Endodermal cell (in vitro differentiated cells): Measurements from ENCODE around the gene OR2L8. TPM values are rescaled to one million over a fixed set of nuclear protein-coding genes. Genes with fewer than 3 reads are reported as not detected.

Experiments
- DNase-seq: peaks from one replicate; pipeline ENCODE4 v3.0.0-alpha.2; 2017
- H3K27ac ChIP-seq: 2 replicates; pipeline ENCODE4 v1.5.1; 2013; ENCODE audit warnings: mild to moderate bottlenecking, low read depth, low read length, moderate library complexity
- H3K27me3 ChIP-seq: 2 replicates; pipeline ENCODE4 v1.6.1; 2013; ENCODE audit warnings: mild to moderate bottlenecking, low read length, moderate library complexity; ENCODE audit not compliant: insufficient read depth, control insufficient read depth, poor library complexity, severe bottlenecking
- H3K36me3 ChIP-seq: 2 replicates; pipeline ENCODE4 v1.7.0; 2013; ENCODE audit warnings: mild to moderate bottlenecking, low read length, moderate library complexity; ENCODE audit not compliant: control insufficient read depth, insufficient read depth
- H3K4me1 ChIP-seq: one replicate; pipeline ENCODE4 v1.7.0; 2013; ENCODE audit warnings: low read length; ENCODE audit not compliant: control insufficient read depth, insufficient read depth
- H3K4me3 ChIP-seq: 2 replicates; pipeline ENCODE4 v1.5.1; 2013; ENCODE audit warnings: mild to moderate bottlenecking, low read length, moderate library complexity
- H3K9ac ChIP-seq: 2 replicates; pipeline ENCODE4 v1.6.1; 2013; ENCODE audit warnings: mild to moderate bottlenecking, low read length, moderate library complexity; ENCODE audit not compliant: poor library complexity, severe bottlenecking; ENCODE audit errors: extremely low read depth
- H3K9me3 ChIP-seq: 2 replicates; pipeline ENCODE4 v1.6.1; 2013; ENCODE audit warnings: mild to moderate bottlenecking, low read length, moderate library complexity; ENCODE audit not compliant: control insufficient read depth
- H3K27ac Mint-ChIP-seq: 2 replicates; pipeline ENCODE4 v1.8.0; 2020; ENCODE audit warnings: mixed read lengths
- H3K27me3 Mint-ChIP-seq: 2 replicates; pipeline ENCODE4 v1.8.0; 2021; ENCODE audit warnings: mild to moderate bottlenecking, mixed read lengths; ENCODE audit not compliant: insufficient read depth
- H3K36me3 Mint-ChIP-seq: 2 replicates; pipeline ENCODE4 v1.8.0; 2020; ENCODE audit warnings: low read depth, mixed read lengths
- H3K4me1 Mint-ChIP-seq: 2 replicates; pipeline ENCODE4 v1.8.0; 2020; ENCODE audit warnings: mixed read lengths
- H3K4me3 Mint-ChIP-seq: 2 replicates; pipeline ENCODE4 v1.8.0; 2020; ENCODE audit warnings: mild to moderate bottlenecking, moderate library complexity, mixed read lengths
- H3K9me3 Mint-ChIP-seq: 2 replicates; pipeline ENCODE4 v1.8.0; 2020; ENCODE audit warnings: mild to moderate bottlenecking, mixed read lengths
- WGBS, 2 experiments: methylation state at CpG; one replicate each; pipeline versions ENCODE4 v1.1.5 to v1.1.7; 2013; ENCODE audit warnings: missing lambda C conversion rate in 2 of 2, mixed read lengths in 1 of 2; ENCODE audit not compliant: insufficient coverage in 1 of 2, insufficient read length in 1 of 2; 5-methylcytosine and 5-hydroxymethylcytosine counted together
- total RNA-seq, 2 donors: library from RNA; stranded (reverse); fragmentation: NEBNext Ultra II Directional in 1 of 2; extraction: Animal tissue kit (Norgen Biotek cat#: 25700) in 1 of 2; gene quantifications; 2 replicates in 1 of 2; 3 replicates in 1 of 2; pipeline ENCODE4 v1.2.1, GENCODE V29; 2021
- TF ChIP-seq, protein P1 (sequence below): fragments of 200-600 bp; sonication (generic); conservative IDR thresholded peaks from 2 replicates; pipeline ENCODE4 v1.5.0; 2021; ENCODE audit warnings: antibody characterized with exemption, mild to moderate bottlenecking

Gene OR2L8
- total RNA-seq, 2 donors from 2014 or later = not detected

DNA sequence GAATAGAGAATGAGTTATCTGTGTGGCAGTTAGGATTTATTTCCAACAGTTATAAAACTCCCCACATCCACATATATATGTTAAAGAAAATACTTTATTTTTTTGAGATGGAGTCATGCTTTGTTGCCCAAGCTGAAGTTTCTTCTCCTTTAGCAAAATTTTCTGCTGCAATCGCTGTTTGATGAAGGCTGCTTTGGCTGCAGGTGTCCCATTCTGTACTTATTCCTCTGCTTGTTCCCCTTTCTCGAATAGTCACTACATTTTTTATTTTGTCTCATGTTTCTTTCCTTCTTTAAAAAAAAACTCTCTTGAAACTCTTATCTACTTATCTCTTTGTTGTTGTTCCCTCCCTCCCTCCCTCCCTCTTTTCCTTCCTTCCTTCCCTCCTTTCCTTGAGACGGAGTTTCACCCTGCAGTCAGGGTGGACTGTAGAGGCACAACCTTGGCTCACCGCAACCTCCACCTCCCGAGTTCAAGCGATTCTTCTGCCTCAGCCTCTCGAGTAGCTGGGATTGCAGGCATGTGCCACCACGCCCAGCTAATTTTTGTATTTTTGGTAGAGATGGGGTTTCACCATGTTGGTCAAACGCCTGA lies 42.7 kb upstream of the OR2L8 start:
- no peak overlapping the region for H3K27ac Mint-ChIP-seq
- H3K9me3 Mint-ChIP-seq = peaks cover 77% of the 10 kb centered on the region
- H3K4me3 Mint-ChIP-seq = no peak overlapping the region
- no peaks in the 10 kb centered on the region for H3K4me1 ChIP-seq
- WGBS, 2 experiments = 61 to 90% methylated on average over 2 to 9 of the region's 9 CpGs
- DNase-seq = no peak
- no peak overlapping the region for H3K4me3 ChIP-seq
- H3K27me3 Mint-ChIP-seq = no peaks in the 10 kb centered on the region
- TF ChIP-seq, protein P1, sequence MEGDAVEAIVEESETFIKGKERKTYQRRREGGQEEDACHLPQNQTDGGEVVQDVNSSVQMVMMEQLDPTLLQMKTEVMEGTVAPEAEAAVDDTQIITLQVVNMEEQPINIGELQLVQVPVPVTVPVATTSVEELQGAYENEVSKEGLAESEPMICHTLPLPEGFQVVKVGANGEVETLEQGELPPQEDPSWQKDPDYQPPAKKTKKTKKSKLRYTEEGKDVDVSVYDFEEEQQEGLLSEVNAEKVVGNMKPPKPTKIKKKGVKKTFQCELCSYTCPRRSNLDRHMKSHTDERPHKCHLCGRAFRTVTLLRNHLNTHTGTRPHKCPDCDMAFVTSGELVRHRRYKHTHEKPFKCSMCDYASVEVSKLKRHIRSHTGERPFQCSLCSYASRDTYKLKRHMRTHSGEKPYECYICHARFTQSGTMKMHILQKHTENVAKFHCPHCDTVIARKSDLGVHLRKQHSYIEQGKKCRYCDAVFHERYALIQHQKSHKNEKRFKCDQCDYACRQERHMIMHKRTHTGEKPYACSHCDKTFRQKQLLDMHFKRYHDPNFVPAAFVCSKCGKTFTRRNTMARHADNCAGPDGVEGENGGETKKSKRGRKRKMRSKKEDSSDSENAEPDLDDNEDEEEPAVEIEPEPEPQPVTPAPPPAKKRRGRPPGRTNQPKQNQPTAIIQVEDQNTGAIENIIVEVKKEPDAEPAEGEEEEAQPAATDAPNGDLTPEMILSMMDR = no peak
- no peak overlapping the region for H3K27ac ChIP-seq
- H3K36me3 ChIP-seq = no peaks in the 10 kb centered on the region
- peaks cover 5% of the 10 kb centered on the region for H3K36me3 Mint-ChIP-seq
- H3K9ac ChIP-seq = no peak overlapping the region
- H3K4me1 Mint-ChIP-seq = no peaks in the 10 kb centered on the region
- peaks cover 58% of the 10 kb centered on the region for H3K9me3 ChIP-seq
- no peaks in the 10 kb centered on the region for H3K27me3 ChIP-seq

DNA sequence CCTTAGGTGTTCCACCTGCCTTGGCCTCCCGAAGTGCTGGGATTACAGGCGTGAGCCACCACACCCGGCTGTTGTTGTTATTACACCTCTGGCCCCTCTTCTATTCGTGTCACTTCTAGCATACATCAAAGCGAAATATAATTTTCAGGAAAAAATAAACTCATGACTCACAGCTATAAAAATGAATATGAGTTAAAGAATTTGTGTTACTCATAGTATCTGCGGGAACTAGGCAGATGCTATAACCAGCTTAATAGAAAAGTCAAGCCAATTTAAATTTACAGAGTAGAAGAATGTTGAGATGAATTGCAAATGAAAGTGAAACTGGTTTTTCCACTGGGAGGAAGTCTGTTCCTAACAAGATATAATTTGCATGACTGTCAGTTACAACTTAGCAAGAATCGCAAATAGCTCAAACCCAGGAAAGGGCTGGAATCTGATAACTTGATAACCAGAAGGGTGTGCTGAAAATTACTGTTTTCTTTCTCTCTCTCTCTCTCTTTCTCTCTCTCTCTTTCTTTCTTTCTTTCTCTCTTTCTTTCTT lies 42.1 kb upstream of the OR2L8 start:
- Histone ChIP-seq H3K9me3 (peaks cover 59% of the 10 kb centered on the region), H3K4me1 (no peaks in the 10 kb centered on the region), H3K27ac (no peak overlapping the region), H3K9ac (no peak overlapping the region), H3K4me3 (no peak overlapping the region), H3K27me3 (no peaks in the 10 kb centered on the region), H3K36me3 (no peaks in the 10 kb centered on the region)
- TF ChIP-seq, protein P1 = no peak
- no peaks in the 10 kb centered on the region for H3K4me1 Mint-ChIP-seq
- no peak overlapping the region for H3K27ac Mint-ChIP-seq
- no peaks in the 10 kb centered on the region for H3K27me3 Mint-ChIP-seq
- H3K9me3 Mint-ChIP-seq = peaks cover 81% of the 10 kb centered on the region
- peaks cover 5% of the 10 kb centered on the region for H3K36me3 Mint-ChIP-seq
- 64 to 88% methylated on average over 2 to 7 of the region's 7 CpGs for WGBS, 2 experiments
- DNase-seq = no peak
- no peak overlapping the region for H3K4me3 Mint-ChIP-seq

DNA sequence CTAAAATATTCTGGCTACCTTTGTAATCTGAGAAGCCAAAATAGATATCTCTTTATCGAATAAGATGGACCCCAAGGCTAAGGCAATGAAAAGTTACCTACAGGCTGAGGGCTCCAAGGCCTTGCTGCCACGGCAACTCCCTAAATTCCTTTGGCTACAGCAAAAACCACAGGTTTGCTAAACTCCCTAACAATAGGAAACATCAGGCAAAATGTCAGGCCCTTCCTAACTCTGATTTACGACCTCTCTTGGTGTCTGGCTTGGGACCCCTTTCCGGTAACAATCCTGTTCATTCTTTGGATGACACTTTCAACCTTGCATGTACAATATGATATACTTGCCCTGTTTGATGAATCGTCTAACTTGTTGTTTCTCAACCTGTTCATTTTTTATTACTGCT lies 39.9 kb upstream of the OR2L8 start:
- H3K36me3 Mint-ChIP-seq = peaks cover 5% of the 10 kb centered on the region
- TF ChIP-seq, protein P1 = no peak

More for the DNA sequence above, 39.9 kb upstream of the OR2L8 start:
- H3K9me3 Mint-ChIP-seq = peaks cover 81% of the 10 kb centered on the region
- no peak overlapping the region for H3K4me3 Mint-ChIP-seq
- H3K9me3 ChIP-seq = peaks cover 68% of the 10 kb centered on the region
- H3K4me1 ChIP-seq = no peaks in the 10 kb centered on the region
- H3K27ac Mint-ChIP-seq = no peak overlapping the region
- H3K4me1 Mint-ChIP-seq = no peaks in the 10 kb centered on the region
- WGBS, 2 experiments = 78 to 81% methylated on average over 2 to 5 of the region's 5 CpGs
- no peak overlapping the region for H3K4me3 ChIP-seq
- no peaks in the 10 kb centered on the region for H3K27me3 Mint-ChIP-seq
- DNase-seq = no peak
- no peaks in the 10 kb centered on the region for H3K27me3 ChIP-seq
- H3K36me3 ChIP-seq = no peaks in the 10 kb centered on the region
- no peak overlapping the region for H3K27ac ChIP-seq
- H3K9ac ChIP-seq = no peak overlapping the region
